NOMO-1 (cell line): ENCODE measurements around the gene OR2F1.

Source experiments
- DNase-seq, 2 experiments: peaks; one replicate each; lab custom pipeline; 2025; ENCODE audit not compliant: unreplicated experiment in 2 of 2; lab: John Stamatoyannopoulos, UW

OR2F1 gene

GRCh38 chr7:143953421-143953820 lies 1.2 kb upstream of the OR2F1 start:
- DNase-seq = no peak

GRCh38 chr7:143954135-143954534 lies 509 bp upstream of the OR2F1 start:
- no peak for DNase-seq

- no peak for DNase-seq
These were observed 4.1 kb downstream of the OR2F1 start for GRCh38 chr7:143958781-143959180.

- DNase-seq = no peak
These were observed 6.4 kb downstream of the OR2F1 start for GRCh38 chr7:143960813-143961610.

GRCh38 chr7:143965280-143965679 lies 10.6 kb downstream of the OR2F1 start:
- DNase-seq = no peak

GRCh38 chr7:143967398-143967797 lies 12.8 kb downstream of the OR2F1 start:
- no peak for DNase-seq

GRCh38 chr7:143973870-143974416 lies 19.3 kb downstream of the OR2F1 start:
- no peak for DNase-seq

- DNase-seq = no peak
These were observed 19.8 kb downstream of the OR2F1 start for GRCh38 chr7:143974459-143974858.

GRCh38 chr7:143975617-143976016 lies 21.0 kb downstream of the OR2F1 start:
- DNase-seq = no peak

GRCh38 chr7:143978585-143978984 lies 23.9 kb downstream of the OR2F1 start:
- DNase-seq = no peak

- DNase-seq = no peak
These were observed 24.7 kb downstream of the OR2F1 start for GRCh38 chr7:143979359-143979758.

GRCh38 chr7:143979998-143980397 lies 25.4 kb downstream of the OR2F1 start:
- DNase-seq = no peak

- DNase-seq = no peak
These were observed 26.3 kb downstream of the OR2F1 start for GRCh38 chr7:143980746-143981510.

GRCh38 chr7:143983960-143984359 lies 29.3 kb downstream of the OR2F1 start:
- DNase-seq = no peak

- no peak for DNase-seq
These were observed 32.9 kb downstream of the OR2F1 start for GRCh38 chr7:143987513-143987912.

- no peak for DNase-seq
These were observed 34.5 kb downstream of the OR2F1 start for GRCh38 chr7:143988976-143989745.

- no peak for DNase-seq
These were observed 38.0 kb downstream of the OR2F1 start for GRCh38 chr7:143992670-143993069.

- no peak for DNase-seq
These were observed 39.3 kb downstream of the OR2F1 start for GRCh38 chr7:143993924-143994323.

- no peak for DNase-seq
These were observed 45.4 kb downstream of the OR2F1 start, which contains the start of gene OR6B1 for GRCh38 chr7:144000020-144000419. TSS of gene OR6B1 (plus strand) at chr7:144000320. CDS start at chr7:144003997, 3,677 bp downstream.

GRCh38 chr7:144001543-144001942 lies 46.9 kb downstream of the OR2F1 start:
- DNase-seq = no peak

- DNase-seq = no peak
These were observed 50.1 kb downstream of the OR2F1 start for GRCh38 chr7:144004703-144005102.
